NAMALWA (cell line): ENCODE measurements around the gene SRP14.

ENCODE experiments used
- DNase-seq: peaks from one replicate; pipeline ENCODE4 v3.0.0-alpha.2; 2015; ENCODE audit warnings: low spot score

Gene SRP14

DNA sequence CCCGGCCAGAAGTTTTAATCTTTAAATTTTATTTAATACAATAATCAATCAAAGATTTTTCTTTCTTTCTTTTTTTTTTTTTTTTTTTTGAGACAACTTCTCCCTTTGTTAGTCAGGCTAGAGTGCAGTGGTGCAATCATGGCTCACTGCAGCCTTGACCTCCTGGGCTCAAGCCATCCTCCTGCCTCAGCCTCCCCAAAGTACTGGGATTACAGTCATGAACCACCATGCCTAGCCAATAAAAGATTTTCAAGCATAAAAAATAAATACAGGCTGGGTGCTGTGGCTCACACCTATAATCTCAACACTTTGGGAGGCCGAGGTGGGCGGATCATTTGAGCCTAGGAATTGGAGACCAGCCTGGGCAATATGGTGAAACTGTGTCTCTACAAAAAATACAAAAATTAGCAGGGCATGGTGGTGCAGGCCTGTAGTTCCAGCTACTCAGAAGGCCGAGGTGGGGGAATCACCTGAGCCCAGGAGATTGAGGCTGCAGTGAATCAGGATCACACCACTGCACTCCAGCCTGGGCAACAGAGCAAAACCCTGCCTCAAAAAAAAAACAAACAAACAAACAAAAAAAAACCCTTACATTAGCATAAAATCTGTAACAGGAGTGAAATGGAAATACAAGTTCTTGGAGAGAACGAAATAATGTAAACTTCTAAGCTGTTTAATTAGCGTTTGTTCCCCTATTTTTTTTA lies 29.1 kb upstream of the SRP14 start:
- no peak for DNase-seq

DNA sequence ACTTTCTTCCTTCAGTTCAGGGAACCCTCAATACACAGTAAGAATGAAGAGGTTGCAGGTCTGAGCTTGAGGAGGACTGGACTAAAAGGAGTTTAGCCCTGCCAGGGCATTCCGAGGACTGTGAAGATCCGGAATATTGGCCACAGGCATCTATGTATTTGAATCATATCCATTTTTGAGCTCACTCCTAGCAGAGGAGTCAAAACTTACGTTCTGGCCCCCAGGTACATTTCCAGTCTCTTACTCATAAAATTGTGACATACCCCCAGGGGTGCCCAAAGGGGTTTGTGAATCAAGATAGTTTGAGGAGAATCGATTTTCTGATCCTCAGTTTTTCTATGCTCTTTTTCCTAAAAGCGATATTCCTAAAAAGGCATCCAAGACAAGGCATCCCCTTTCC lies 27.6 kb upstream of the SRP14 start:
- DNase-seq, result no peak

DNA sequence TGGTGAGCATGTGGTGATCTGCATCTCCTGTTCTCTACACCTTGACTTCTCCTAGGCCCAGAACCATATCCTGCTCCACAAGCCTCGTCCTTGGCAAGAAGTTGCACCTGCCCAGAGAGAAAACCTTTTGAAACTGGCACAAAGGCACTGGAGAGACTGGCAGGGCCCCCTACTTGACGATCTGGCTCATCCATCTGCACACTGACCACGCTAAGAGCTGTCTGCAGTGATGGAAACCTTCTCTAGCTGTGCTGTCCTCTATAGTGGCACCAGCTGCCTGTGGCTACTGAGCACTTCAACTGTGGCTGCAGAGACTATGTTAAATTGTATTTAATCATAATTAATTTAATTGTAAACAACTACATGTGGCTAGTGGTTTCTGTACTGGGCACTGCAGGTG lies 26.2 kb upstream of the SRP14 start:
- no peak for DNase-seq

DNA sequence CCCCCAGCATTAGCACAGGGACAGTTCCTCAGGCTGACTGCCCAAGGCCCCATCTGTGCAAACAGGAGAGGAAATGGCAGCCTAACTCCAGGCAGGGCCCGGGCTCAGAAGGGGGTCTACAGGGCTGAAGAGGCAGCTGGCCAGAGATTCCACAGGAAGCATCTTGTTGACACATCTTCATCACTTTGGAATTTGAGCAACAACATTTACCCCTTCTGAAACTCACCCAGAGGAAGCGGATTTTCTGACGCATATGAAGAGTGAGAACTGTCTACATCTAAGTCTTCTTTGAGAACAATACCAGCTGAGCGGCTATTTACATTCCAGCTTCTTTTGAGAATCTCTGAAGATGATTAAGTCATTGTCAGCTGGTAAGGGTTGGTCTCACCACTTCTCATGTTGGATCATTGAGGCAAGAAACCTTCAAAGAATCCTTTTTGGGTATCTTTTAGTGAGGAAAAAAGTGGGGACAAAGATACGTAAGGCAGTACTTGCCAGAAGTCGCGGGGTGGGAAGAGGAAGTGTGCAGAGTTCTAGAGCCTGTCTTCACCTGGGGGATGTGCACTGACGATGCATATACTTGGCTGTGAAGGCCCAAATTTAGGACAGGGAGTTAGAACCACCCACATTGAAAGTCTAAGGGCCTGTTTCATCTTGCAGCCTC lies 25.4 kb upstream of the SRP14 start:
- peak; percentile 43 for DNase-seq

DNA sequence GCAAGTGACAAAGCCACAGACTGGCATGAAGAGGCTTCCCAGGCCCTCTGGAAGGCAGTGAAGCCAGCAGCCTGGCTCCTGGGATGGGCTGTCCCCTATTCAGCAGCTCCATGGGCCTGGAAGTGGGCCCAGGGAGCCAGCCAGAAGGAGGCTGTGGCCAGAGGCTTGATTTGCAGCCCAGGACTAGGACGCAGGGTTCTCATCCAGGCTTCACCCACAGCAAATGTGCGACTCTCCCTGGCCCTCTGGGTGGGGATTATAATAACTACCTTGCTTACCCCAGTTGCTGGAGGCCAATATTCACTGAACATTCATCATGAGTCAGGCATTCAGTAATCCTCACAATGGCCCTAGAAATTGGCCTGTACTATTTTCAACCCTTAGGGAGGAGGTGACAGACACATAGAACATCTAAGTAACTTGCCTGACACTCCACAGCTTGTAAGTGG lies 24.6 kb upstream of the SRP14 start:
- no peak for DNase-seq

DNA sequence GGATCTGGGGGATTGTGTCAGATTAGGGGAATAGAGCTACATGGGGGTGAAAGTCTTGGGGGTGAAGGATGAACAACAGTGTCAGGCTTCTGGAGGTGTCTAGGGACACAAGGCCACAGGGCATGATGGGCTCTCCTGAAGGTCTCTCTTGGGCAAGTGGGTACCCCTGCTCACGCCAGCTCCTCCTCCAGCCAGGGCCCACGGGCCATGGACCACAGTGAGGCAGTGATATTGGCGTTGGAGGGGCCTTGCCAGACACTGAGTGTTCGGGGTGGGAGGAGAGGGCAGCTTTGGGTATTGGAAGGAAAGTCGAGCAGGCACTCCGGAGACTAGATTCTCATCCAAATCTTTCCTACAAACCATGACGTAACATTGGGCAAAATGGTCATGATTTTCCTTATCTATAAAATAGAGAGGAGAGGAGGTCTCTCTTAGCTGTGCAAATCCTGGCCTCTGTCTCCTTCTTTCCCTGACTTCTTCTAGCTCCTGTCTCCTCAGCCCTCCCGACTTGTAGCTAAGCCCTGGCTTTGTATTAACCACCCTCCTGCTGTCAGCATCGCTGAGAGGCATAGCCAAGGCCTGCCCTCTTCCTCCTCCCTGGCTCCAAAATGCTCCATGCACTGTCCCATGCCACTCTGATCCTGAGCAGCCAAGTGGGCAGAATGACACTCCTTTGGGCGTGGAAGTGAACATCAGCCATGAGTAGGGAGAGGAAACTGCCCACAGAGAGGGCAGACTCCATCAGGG lies 24.0 kb upstream of the SRP14 start:
- no peak for DNase-seq

DNA sequence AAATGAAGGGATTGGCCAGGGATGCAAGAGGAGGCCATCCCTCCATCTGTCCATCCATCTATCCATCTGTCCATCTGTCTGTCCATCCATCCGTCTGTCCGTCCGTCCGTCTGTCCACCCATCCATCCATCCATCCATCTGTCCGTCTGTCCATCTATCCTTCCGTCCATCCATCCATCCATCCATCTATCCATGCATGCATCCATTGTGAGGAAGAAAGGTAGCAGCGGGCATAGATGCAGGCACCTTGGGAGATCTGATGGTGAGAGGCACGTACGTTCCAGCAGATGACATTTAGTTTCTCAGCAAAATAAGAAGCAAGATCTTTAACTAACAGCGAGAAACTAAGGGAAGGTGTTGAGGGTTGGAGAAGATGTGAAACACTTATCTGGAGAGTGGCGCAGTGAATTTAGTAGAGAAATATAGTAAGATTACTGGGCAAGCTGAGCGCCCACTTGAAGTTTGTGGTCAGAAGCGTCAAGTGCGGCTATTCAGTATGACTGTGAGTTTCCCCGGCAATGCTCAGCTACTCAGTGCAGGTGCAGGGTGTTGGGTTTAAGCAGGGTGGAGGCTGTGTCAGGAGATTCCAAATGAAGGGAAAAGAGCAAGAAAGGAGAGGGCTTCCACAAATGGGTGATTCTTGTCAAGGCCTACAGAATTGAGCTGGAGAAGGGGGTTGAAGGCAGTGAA lies 22.4 kb upstream of the SRP14 start:
- no peak for DNase-seq

DNA sequence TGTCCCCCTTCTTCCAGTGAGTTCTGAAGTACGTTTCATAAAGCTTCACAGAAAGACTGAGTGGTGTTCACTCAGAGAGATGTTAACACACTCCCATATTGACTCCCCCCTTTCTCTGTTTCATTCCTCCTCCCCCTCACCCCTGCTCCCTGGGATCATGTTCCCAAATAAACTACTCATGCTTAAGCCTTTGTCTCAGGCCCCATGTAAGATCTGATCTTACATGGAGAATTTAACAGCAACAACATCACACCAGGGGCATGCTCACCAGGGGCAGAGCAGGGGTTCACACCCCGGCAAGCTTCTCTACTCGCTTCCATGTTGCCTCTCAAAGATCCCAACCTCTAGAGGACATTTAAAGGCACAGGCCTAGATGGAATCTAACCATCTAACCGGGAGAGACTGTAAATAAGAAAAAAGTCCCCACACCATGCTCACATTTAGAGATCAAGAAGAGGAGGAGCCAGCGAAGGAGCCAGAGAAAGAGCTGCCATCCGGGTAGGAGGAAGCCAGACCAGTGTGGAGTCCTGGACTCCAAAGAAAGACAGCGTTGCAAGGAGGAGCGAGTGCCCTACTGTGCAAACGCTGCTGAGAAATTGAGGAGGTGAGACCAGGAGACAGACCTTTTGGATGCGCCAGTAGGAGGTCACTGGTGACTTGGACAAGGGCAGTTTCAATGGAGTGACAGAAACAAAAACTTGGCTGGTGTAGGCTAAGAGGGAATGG lies 21.4 kb upstream of the SRP14 start:
- no peak for DNase-seq

DNA sequence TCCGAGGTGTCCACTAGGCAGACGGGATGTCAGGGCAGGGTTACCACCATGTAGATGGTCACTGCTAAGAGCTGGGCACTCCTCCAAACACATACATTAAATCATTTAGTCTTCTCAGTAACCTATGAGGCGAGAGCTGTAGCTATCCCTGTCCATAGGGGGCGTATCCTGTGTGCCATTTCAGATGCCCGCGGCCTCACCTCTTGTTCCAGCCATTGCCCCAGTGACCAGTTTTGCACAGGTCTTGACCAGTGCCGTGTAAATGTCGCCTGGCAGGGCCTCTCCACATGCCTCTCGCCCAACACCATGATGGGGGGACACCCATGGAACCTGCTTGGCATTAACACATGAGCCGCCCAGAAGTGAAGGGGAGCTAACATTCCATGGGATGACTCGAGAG lies 20.8 kb upstream of the SRP14 start:
- DNase-seq, result no peak

DNA sequence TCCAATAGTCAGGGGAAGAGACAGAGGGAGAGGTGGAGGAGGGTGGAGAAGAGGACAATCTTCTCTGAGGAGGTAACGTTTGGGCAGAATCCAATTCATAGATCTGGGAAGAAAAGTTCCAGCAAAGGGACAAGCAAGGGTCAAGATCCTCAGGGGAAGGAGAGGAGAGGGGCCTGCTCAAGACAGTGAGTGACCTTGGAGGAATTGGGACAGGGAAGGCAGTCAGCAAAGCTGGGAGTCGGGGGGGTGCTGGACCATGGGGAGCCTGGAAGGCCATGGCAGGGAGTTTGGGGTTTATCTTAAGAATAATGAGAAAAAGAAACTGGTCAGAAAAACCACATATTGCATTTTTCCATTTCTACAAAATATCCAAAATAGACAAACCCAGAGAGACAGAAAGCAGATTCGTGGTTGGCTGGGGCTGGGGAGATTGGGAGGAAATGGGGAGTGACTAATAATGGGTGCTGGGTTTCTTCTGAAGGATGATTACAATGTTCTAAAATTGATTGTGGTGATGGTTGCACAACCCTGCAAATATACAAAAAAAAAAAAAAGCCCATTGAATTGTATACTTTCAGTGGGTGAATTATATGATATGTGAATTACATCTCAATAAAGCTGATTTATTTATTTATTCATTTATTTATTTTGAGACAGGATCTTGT lies 19.6 kb upstream of the SRP14 start:
- no peak for DNase-seq

DNA sequence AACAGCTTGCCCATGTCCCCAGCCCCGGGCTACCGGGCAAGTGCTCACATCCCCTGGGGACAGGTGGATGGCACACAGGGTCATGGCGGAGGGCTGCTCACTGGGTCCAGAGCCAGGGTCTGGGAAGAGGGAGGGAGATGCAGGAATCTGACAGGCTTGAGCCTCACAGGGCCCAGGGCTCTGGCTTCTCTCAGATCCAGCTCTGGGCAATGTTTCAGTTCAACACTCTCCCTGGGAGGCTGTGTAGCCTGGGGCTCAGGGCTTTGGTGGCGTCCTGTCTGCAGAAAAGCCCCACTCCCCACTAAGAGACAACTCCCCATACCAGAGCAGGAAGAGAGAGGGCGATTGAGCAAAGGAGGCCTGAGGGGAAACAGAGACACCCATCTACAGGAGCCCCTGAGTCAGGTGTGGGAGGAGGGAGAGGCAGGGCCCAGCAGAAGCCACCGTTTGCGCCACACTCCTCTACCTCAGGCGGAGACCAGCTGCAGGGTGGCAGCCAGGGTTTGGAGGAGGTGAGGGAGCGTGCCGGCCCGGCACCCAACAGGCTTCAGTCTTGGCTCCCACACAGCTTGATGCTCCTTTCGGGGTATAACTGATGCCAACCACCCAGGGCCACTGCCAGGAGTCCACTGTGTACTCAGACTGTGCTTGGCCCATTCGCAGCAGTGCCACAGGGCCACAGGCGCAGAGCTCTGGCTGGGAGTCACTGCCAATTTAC lies 16.8 kb upstream of the SRP14 start:
- DNase-seq, result no peak

DNA sequence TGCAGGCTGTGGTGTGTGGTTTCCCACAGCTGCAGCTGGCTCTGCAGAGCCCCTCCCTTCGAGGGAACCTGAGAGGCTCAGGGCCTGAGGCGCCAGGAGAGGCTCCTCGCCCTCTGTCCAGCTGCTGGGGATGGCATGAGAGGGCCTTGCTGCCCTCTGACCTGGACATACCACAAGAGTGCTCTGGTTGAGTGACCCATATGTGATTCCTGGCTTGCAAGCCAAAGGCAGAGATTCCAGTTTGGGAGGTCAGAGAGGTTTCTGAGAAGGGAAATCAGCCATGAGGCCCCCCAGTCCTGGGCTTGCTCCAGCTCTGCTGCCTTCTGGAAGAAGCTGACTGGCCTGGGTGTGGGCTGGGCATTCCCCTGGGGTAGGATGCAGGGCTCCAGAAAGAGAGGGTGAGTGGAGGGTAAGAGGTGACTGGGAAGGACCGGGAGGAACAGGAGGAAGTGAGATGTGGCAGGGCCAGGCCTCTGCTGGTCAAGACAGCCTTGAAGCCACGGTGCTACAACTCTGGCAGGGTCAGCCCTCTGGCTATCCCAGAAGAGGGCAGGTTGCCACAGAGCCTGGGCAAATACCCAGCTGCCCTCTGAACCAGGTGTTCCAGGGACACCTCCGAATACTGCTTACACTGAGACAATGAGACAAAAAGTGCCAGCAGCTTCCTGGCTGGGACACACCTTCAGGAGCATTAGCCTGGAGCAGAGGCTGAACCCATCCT lies 16.0 kb upstream of the SRP14 start:
- DNase-seq, result peak; percentile 79

DNA sequence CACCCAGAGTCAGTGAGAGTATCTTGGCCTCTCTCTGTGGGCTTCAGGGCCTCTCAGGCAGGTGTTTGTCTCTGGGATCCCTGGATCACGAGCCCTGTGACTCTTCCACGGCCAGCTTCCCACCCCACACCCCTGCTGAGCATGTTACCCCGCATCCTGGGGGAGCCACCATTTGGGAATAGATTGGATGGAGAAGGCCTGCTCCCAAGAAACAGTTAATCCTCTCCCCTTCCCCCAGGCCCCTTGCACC lies 15.5 kb upstream of the SRP14 start:
- DNase-seq, result peak; percentile 65

DNA sequence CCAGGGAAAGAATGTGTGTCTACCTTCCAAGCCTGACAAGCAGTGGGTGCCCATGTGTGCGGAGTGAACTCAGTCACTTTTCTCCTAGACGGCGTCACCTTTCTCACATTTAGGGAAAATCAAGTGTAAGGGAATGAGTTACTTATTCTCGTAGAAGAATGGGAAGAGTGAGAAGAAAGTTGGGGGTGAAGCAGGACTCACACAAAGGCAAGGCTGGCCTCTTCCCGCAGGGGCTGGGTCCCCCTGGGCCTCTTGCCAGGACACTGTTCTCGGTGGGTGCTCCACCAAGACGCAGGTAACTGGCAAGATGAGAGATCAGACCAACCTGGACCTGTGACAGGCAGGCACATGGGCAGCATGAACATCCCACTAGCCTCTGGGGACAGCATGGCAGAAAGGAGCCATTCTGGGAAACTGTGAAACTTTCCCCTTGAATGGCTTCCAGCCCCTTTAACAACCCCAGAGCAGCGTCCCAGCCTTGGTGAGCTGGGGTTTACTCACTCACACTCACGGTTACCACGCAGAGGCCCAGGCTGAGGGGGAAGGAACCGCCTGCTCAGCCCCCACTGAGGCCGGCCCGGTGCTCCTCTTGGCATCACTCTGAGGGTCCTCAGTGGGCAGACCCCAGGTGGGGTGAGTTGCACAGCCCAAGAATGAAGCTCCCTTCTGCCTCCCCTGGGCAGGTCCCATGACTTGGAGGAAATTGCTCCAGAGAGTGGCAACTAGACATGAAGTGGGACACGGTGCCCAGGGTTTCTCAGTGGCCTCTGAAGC lies 15.0 kb upstream of the SRP14 start:
- peak; percentile 56 for DNase-seq

DNA sequence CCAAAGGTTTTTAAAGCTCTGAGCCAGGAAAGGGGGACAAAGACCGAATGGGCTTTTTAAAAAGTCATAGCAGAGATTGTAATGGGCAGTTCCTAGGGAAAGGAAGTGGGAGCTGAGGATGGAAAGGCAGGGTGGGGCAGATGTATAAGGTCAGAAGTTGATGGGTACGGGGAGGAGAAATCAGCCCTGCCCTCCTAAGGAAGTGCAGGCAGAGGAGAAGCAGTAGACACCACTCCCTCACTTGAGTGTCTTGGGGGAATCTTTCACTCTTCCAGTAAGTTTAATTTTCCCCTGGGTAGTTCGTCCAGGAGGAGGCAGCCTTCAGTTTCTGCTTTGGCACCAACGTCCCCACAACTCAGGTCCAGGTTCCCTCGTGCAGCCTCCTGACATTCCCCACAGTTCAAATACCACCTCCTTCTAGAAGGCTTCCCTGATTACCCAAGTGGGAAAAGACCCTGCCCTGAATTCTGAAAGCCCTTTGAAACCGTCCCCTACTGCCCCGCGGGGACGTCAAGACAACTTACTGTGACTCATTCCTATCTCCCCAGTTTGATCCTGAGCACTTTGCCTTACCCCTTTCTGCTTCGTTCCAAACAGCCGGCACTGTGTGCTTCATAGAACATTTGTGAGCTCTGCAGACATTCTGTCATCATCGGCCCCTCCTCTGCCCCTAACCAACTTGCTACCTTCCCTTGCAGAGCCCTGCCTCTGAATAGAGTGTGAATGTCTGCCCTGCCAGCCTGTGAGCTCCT lies 14.3 kb upstream of the SRP14 start:
- DNase-seq, result peak; percentile 20

DNA sequence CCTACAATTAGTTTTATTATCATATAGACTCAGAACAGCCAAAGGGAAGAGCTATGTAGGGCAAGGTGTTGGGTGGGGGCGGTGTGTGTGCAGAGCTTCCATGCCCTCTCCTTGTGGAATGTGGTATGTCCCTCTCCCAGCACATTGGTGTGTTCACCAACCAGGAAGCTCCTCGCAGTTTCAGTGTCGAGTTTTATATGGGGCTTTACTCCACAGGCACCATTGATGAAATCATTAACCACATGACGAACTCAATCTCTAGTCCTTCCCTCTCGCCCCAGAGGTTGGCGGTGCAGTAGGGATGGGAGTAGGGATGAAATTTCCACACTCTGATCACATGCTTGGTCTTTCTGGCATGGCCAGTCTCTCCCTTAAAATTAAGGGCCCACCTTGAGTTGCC lies 13.6 kb upstream of the SRP14 start:
- no peak for DNase-seq

DNA sequence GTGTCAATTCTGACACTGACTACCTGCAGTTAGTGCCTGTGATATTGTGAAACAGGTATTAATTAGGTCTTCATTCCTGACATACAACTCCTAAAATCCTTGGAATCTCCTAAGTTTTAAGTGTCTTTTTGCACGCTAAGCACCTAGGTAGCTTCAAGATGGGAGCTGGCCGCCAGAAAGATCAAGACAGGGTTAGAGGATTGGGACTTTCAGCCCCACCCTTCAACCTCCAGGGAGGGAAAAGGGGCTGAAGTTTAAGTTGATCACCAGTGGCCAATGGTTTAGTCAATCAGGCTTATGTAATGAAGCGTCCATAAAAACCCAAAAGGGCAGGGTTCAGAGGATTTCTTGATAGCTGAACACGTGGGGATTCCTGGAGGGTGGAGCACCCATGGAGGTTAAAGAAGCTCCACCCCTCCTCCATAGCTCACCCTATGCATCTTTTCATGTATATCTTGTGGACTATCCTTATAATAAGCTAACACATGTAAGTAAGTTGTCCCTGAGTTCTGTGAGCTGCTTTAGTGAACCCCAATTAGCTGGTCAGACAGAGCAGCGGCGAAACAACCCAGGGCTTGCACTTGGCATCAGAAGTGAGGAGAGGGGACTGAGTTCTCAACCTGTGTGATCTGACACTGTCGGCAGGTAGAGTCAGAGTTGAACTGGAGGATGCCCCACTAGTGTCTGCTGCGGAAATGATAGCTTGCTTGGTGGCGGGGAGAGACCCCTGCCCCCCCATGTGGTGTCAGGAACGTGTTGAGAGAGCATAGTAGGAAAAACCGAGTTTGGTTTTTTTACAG lies 12.8 kb upstream of the SRP14 start:
- DNase-seq, result no peak
